A673 (cell line): ENCODE results near the gene RASD2. TPM values are rescaled to one million over a fixed set of nuclear protein-coding genes. Genes with fewer than 3 reads are reported as not detected.

Experiments
- BruUV-seq: library from RNA; stranded (reverse); fragments of 400-500 nt; replicated peaks from 2 replicates; lab custom pipeline; 2021; lab: Mats Ljungman, UMichigan
- CTCF ChIA-PET: fragments of 300-600 bp; sonication (Branson Sonifier 250); formaldehyde crosslinking; loops from one replicate; lab custom pipeline; 2022; ENCODE audit warnings: antibody characterized with exemption; lab: Charles Lee
- POLR2A ChIA-PET: fragments of 300-600 bp; sonication (Branson Sonifier 250); formaldehyde crosslinking; loops from one replicate; lab custom pipeline; 2022; ENCODE audit warnings: antibody characterized with exemption; ENCODE audit not compliant: low non-redundant PET; lab: Charles Lee
- DNase-seq: peaks from one replicate; pipeline ENCODE4 v3.0.0-alpha.2; 2015; ENCODE audit warnings: low spot score
- H3K27ac ChIP-seq: fragments of 200-600 bp; sonication (generic); 2 replicates; pipeline ENCODE4 v1.5.1; 2016; ENCODE audit warnings: mixed run types, low read depth, mild to moderate bottlenecking, mixed read lengths, antibody characterized with exemption, low read length; ENCODE audit not compliant: poor library complexity, severe bottlenecking
- H3K27me3 ChIP-seq: fragments of 200-600 bp; sonication (generic); replicated peaks from 2 replicates; pipeline ENCODE4 v1.6.1; 2017; ENCODE audit warnings: mixed run types, low read depth, mild to moderate bottlenecking, mixed read lengths, antibody characterized with exemption, low read length; ENCODE audit not compliant: insufficient read depth, poor library complexity
- H3K36me3 ChIP-seq: fragments of 200-600 bp; sonication (generic); 2 replicates; pipeline ENCODE4 v1.6.1; 2016; ENCODE audit warnings: mixed run types, mild to moderate bottlenecking, mixed read lengths, antibody characterized with exemption, low read length; ENCODE audit not compliant: insufficient read depth, poor library complexity, severe bottlenecking
- H3K4me1 ChIP-seq: fragments of 200-600 bp; sonication (generic); 2 replicates; pipeline ENCODE4 v1.6.1; 2017; ENCODE audit warnings: mixed run types, mild to moderate bottlenecking, mixed read lengths, antibody characterized with exemption, low read length; ENCODE audit not compliant: insufficient read depth, poor library complexity, severe bottlenecking
- H3K4me3 ChIP-seq: fragments of 200-600 bp; sonication (generic); 2 replicates; pipeline ENCODE4 v1.5.1; 2016; ENCODE audit warnings: low read depth, mixed run types, mild to moderate bottlenecking, mixed read lengths, low read length; ENCODE audit not compliant: poor library complexity, severe bottlenecking
- H3K9me3 ChIP-seq: fragments of 200-600 bp; sonication (generic); 2 replicates; pipeline ENCODE4 v1.6.1; 2016; ENCODE audit warnings: mixed run types, low read depth, mild to moderate bottlenecking, mixed read lengths, antibody characterized with exemption, low read length; ENCODE audit not compliant: poor library complexity, severe bottlenecking
- EZH2 ChIP-seq: fragments of 200-600 bp; sonication (generic); IDR thresholded peaks from 2 replicates; pipeline ENCODE4 v1.6.1; 2017; ENCODE audit warnings: borderline replicate concordance, low read depth, mild to moderate bottlenecking, mixed read lengths, antibody characterized with exemption, low read length; ENCODE audit not compliant: poor library complexity, severe bottlenecking
- intact Hi-C: fragments of 100-400 bp; cut with micrococcal nuclease; formaldehyde crosslinking; loops from one replicate; pipeline ENCODE4 v1.10.0; 2022; ENCODE audit not compliant: unreplicated experiment
- total RNA-seq: library from RNA; stranded (reverse); gene quantifications from 2 replicates; pipeline ENCODE4 v1.2.3, GENCODE V29; 2021
- TF ChIP-seq, protein P1 (sequence below): fragments of 300-800, 200-600 bp; sonication (generic); conservative IDR thresholded peaks from 2 replicates; pipeline ENCODE4 v1.5.1; 2017; ENCODE audit warnings: low read depth, mild to moderate bottlenecking, antibody characterized with exemption, low read length, moderate library complexity, mixed read lengths

The RASD2 gene
- total RNA-seq, 1 experiment from 2014 or later: 1.3 TPM

DNA sequence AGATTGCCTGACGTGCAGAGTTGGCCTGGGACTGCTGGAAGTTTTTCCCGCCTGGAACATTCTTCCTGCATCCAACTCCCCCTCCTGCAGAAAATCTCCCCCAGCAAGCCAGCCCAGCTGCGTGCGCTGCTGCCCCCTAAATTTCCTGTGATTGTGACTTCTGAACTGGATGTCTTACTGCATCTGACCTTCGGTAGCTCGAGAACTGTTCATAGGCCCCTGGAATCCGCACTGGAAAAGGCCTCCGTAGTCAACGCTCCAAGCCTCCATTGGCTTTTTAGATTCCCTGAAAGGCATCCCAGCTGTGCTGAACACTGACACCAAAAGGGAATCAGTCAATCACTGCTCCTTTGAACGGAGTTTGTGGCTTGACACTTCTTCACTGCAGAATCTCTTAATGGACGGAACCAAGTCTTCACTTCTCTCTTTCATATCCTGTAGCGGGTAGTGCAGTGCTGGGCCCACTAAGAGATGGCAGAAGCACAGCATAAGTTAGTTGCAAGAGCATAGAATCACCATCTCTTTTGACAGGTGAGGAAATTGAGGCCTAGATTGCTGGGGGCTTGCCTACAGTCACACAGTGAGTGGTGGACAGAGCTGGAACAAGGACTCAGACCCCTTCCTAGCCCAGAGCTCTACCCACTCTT lies 14.2 kb upstream of the RASD2 start:
- no TSS peak for BruUV-seq
- POLR2A ChIA-PET: interaction anchor here (0.7 kb wide), 1 partner anchor 160 kb away, joined by 4 read pairs; no protein-coding TSS in a partner anchor
- no peaks in the 10 kb centered on the region for H3K9me3 ChIP-seq
- no peaks in the 10 kb centered on the region for H3K36me3 ChIP-seq
- CTCF ChIA-PET: no interaction called here
- no peak overlapping the region for H3K4me3 ChIP-seq
- H3K4me1 ChIP-seq: peaks cover 22% of the 10 kb centered on the region
- no peak for DNase-seq
- intact Hi-C loops: no loop called here
- no peak for TF ChIP-seq EZH2
- TF ChIP-seq, protein P1, sequence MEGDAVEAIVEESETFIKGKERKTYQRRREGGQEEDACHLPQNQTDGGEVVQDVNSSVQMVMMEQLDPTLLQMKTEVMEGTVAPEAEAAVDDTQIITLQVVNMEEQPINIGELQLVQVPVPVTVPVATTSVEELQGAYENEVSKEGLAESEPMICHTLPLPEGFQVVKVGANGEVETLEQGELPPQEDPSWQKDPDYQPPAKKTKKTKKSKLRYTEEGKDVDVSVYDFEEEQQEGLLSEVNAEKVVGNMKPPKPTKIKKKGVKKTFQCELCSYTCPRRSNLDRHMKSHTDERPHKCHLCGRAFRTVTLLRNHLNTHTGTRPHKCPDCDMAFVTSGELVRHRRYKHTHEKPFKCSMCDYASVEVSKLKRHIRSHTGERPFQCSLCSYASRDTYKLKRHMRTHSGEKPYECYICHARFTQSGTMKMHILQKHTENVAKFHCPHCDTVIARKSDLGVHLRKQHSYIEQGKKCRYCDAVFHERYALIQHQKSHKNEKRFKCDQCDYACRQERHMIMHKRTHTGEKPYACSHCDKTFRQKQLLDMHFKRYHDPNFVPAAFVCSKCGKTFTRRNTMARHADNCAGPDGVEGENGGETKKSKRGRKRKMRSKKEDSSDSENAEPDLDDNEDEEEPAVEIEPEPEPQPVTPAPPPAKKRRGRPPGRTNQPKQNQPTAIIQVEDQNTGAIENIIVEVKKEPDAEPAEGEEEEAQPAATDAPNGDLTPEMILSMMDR: no peak
- no peak overlapping the region for H3K27ac ChIP-seq
- no peaks in the 10 kb centered on the region for H3K27me3 ChIP-seq

DNA sequence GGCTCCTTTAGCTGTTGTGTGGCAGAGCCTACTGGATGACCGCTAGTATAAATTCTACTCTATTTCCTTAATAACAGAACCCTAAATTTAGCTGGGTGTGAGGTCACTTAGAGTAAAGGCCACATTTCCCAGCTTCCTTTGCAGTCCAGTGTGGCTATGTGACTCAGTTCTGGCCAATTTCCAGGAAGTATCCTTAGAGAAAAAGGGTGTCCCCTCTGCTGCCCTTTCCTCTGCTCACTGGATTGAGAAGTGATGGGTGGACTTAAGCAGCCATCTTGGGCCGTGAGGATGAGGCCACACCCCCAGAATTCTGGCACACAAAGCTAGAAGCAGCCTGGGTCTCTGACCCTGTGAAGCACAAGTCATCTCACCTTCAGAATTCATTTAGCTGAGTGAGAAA lies 11.7 kb upstream of the RASD2 start:
- ChIA-PET POLR2A (no interaction called here), CTCF (no interaction called here)
- no peaks in the 10 kb centered on the region for H3K9me3 ChIP-seq
- no peak for DNase-seq
- H3K4me3 ChIP-seq: no peak overlapping the region
- H3K27ac ChIP-seq: no peak overlapping the region
- H3K4me1 ChIP-seq: peaks cover 1% of the 10 kb centered on the region
- BruUV-seq: no TSS peak
- intact Hi-C loops: no loop called here
- H3K27me3 ChIP-seq: no peaks in the 10 kb centered on the region
- TF ChIP-seq, protein P1: no peak
- no peak for TF ChIP-seq EZH2
- H3K36me3 ChIP-seq: no peaks in the 10 kb centered on the region

DNA sequence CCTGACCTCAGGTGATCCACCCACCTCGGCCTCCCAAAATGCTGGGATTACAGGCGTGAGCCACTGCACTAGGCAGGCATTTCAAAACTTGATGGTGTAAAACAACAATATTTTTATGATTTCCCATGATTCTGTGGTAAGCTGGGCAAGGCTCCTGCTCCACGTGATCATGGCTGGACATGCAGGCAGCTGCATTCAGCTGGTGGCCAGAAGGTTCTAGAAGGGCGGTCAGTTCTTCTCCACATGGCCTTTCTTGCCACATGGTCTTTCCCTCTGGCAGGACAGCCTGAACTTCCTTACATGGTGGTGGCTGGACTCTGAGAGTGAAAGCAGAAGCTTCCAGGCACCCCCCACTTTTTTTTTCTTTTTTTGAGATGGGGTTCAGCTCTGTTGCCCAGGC lies 9.9 kb upstream of the RASD2 start:
- Histone ChIP-seq H3K36me3 (no peaks in the 10 kb centered on the region), H3K4me3 (no peak overlapping the region), H3K4me1 (no peaks in the 10 kb centered on the region), H3K27me3 (no peaks in the 10 kb centered on the region), H3K9me3 (no peaks in the 10 kb centered on the region), H3K27ac (no peak overlapping the region)
- intact Hi-C loops: no loop called here
- BruUV-seq: no TSS peak
- TF ChIP-seq, protein P1: no peak
- no peak for TF ChIP-seq EZH2
- DNase-seq: no peak
- POLR2A ChIA-PET: no interaction called here
- CTCF ChIA-PET: no interaction called here
